Activated naive CD4-positive, alpha-beta T cell treated with anti-CD3 and anti-CD28 coated beads, Interleukin-2, amount 50 U/mL, for 72 hours (primary cell): ENCODE measurements around the gene LIG4. TPM values are rescaled to one million over a fixed set of nuclear protein-coding genes. Genes with fewer than 3 reads are reported as not detected.

Source experiments
- total RNA-seq, 2 donors: library from RNA; stranded (reverse); gene quantifications; one replicate each; pipeline ENCODE4 v1.2.3, GENCODE V29; 2022

The LIG4 gene
- total RNA-seq, 2 donors from 2014 or later, result 4.9 to 10.0 TPM

Other genes starting within 250 kb of the LIG4 start
- gene ABHD13, start 2.9 kb upstream of the LIG4 start, total RNA-seq, result 1 to 10 TPM; 3.4 to 4.1 TPM
- gene TNFSF13B, start 54.2 kb upstream of the LIG4 start, total RNA-seq, result 1 to 10 TPM; 2.8 to 6.6 TPM